HuH-7 (cell line): ENCODE measurements around the gene ARHGAP42.

ENCODE experiments used
- DNase-seq: peaks from one replicate; pipeline ENCODE4 v3.0.0; 2011; ENCODE audit warnings: low spot score

Gene ARHGAP42

GRCh38 chr11:100800202-100800601 lies 113.1 kb downstream of the ARHGAP42 start:
- DNase-seq = no peak

GRCh38 chr11:100801225-100801999 lies 114.3 kb downstream of the ARHGAP42 start:
- DNase-seq = no peak

GRCh38 chr11:100805506-100806199 lies 118.6 kb downstream of the ARHGAP42 start:
- no peak for DNase-seq

- no peak for DNase-seq
Observed at GRCh38 chr11:100806296-100806695, 119.2 kb downstream of the ARHGAP42 start.

- DNase-seq = no peak
Observed at GRCh38 chr11:100808904-100809491, 121.9 kb downstream of the ARHGAP42 start.

GRCh38 chr11:100810146-100810545 lies 123.1 kb downstream of the ARHGAP42 start:
- no peak for DNase-seq

- DNase-seq = no peak
Observed at GRCh38 chr11:100810666-100811065, 123.6 kb downstream of the ARHGAP42 start.

GRCh38 chr11:100812517-100812916 lies 125.4 kb downstream of the ARHGAP42 start:
- no peak for DNase-seq

GRCh38 chr11:100815787-100816330 lies 128.8 kb downstream of the ARHGAP42 start:
- no peak for DNase-seq

GRCh38 chr11:100816823-100817222 lies 129.7 kb downstream of the ARHGAP42 start:
- DNase-seq = no peak

- DNase-seq = no peak
Observed at GRCh38 chr11:100817620-100818019, 130.5 kb downstream of the ARHGAP42 start.

- no peak for DNase-seq
Observed at GRCh38 chr11:100820621-100821020, 133.5 kb downstream of the ARHGAP42 start.

GRCh38 chr11:100821198-100821597 lies 134.1 kb downstream of the ARHGAP42 start:
- no peak for DNase-seq

GRCh38 chr11:100823360-100823759 lies 136.3 kb downstream of the ARHGAP42 start:
- no peak for DNase-seq

- no peak for DNase-seq
Observed at GRCh38 chr11:100824041-100824809, 137.1 kb downstream of the ARHGAP42 start.

- no peak for DNase-seq
Observed at GRCh38 chr11:100825626-100826025, 138.5 kb downstream of the ARHGAP42 start.

- peak; percentile 35 for DNase-seq
Observed at GRCh38 chr11:100827934-100828661, 141.0 kb downstream of the ARHGAP42 start.

- no peak for DNase-seq
Observed at GRCh38 chr11:100830274-100830673, 143.2 kb downstream of the ARHGAP42 start.

GRCh38 chr11:100830978-100831732 lies 144.1 kb downstream of the ARHGAP42 start:
- DNase-seq = no peak

GRCh38 chr11:100831929-100832494 lies 144.9 kb downstream of the ARHGAP42 start:
- no peak for DNase-seq
